Astrocyte (in vitro differentiated cells and primary cell): ENCODE data around the gene CARD11. TPM values are rescaled to one million over a fixed set of nuclear protein-coding genes. Genes with fewer than 3 reads are reported as not detected.

ENCODE experiments used
- DNase-seq: peaks from one replicate; pipeline ENCODE4 v3.0.0-alpha.2; 2010; ENCODE audit warnings: low read depth
- FAIRE-seq: peaks from 2 replicates; lab custom pipeline; 2011; peaks lifted over from hg19 to GRCh38; lab: Jason Lieb, UNC
- H2AFZ ChIP-seq: 2 replicates; pipeline ENCODE4 v1.6.0; 2012; ENCODE audit warnings: low read depth, low read length, inconsistent platforms
- H3K27ac ChIP-seq: 2 replicates; pipeline ENCODE4 v1.5.1; 2011; ENCODE audit warnings: low read depth, low read length, inconsistent platforms
- H3K27me3 ChIP-seq: 2 replicates; pipeline ENCODE4 v1.6.0; 2011; ENCODE audit warnings: low read length, inconsistent platforms; ENCODE audit not compliant: insufficient read depth
- H3K36me3 ChIP-seq: 2 replicates; pipeline ENCODE4 v1.5.1; 2011; ENCODE audit warnings: low read length, inconsistent platforms; ENCODE audit not compliant: insufficient read depth
- H3K4me1 ChIP-seq: 2 replicates; pipeline ENCODE4 v1.5.1; 2011; ENCODE audit warnings: low read length, inconsistent platforms; ENCODE audit not compliant: insufficient read depth
- H3K4me2 ChIP-seq: 2 replicates; pipeline ENCODE4 v1.6.0; 2012; ENCODE audit warnings: low read length, inconsistent platforms
- H3K4me3 ChIP-seq: 2 replicates; pipeline ENCODE4 v1.5.1; 2011; ENCODE audit warnings: low read depth, mild to moderate bottlenecking, low read length, inconsistent platforms; ENCODE audit not compliant: insufficient read depth
- H3K79me2 ChIP-seq: 2 replicates; pipeline ENCODE4 v1.6.0; 2012; ENCODE audit warnings: mild to moderate bottlenecking, low read length, inconsistent platforms; ENCODE audit not compliant: insufficient read depth
- H3K9ac ChIP-seq: 2 replicates; pipeline ENCODE4 v1.6.0; 2012; ENCODE audit warnings: mild to moderate bottlenecking, low read length, inconsistent platforms
- H3K9me3 ChIP-seq: 2 replicates; pipeline ENCODE4 v1.5.1; 2012; ENCODE audit warnings: low read depth, mild to moderate bottlenecking, low read length, inconsistent platforms; ENCODE audit not compliant: insufficient read depth
- H4K20me1 ChIP-seq: 2 replicates; pipeline ENCODE4 v1.6.0; 2012; ENCODE audit warnings: low read length, inconsistent platforms; ENCODE audit not compliant: insufficient read depth
- H3K27ac Mint-ChIP-seq: one replicate; pipeline ENCODE4 v1.8.0; 2021; ENCODE audit warnings: mild to moderate bottlenecking, mixed read lengths; ENCODE audit not compliant: unreplicated experiment
- H3K27me3 Mint-ChIP-seq: one replicate; pipeline ENCODE4 v1.8.0; 2021; ENCODE audit warnings: low read depth, mixed read lengths; ENCODE audit not compliant: unreplicated experiment
- H3K36me3 Mint-ChIP-seq: one replicate; pipeline ENCODE4 v1.8.0; 2021; ENCODE audit warnings: low read depth, mixed read lengths; ENCODE audit not compliant: unreplicated experiment
- H3K4me1 Mint-ChIP-seq: one replicate; pipeline ENCODE4 v1.8.0; 2021; ENCODE audit warnings: low read depth, mixed read lengths; ENCODE audit not compliant: unreplicated experiment
- H3K4me3 Mint-ChIP-seq: one replicate; pipeline ENCODE4 v1.8.0; 2021; ENCODE audit warnings: mild to moderate bottlenecking, moderate library complexity, mixed read lengths; ENCODE audit not compliant: unreplicated experiment
- H3K9me3 Mint-ChIP-seq: one replicate; pipeline ENCODE4 v1.8.0; 2021; ENCODE audit warnings: mild to moderate bottlenecking, mixed read lengths; ENCODE audit not compliant: unreplicated experiment
- CTCF ChIP-seq: IDR thresholded peaks from 2 replicates; pipeline ENCODE4 v1.5.1; 2011; ENCODE audit warnings: low read depth, mild to moderate bottlenecking, inconsistent platforms, low read length, moderate library complexity; ENCODE audit not compliant: insufficient read depth
- EZH2 ChIP-seq: IDR thresholded peaks from 2 replicates; pipeline ENCODE4 v1.6.1; 2012; ENCODE audit warnings: mild to moderate bottlenecking, low read length, inconsistent platforms; ENCODE audit not compliant: insufficient read depth
- total RNA-seq: library from RNA; stranded (reverse); gene quantifications from 2 replicates; pipeline ENCODE4 v1.2.1, GENCODE V29; 2021

Gene CARD11
- total RNA-seq, 1 donor from 2014 or later, result 9.5 TPM

GRCh38 chr7:3003936-3004335 is 39.7 kb downstream of the CARD11 start:
- peaks cover 5% of the 10 kb centered on the region for H3K9me3 Mint-ChIP-seq
- no peak overlapping the region for H3K4me3 ChIP-seq
- H3K4me1 Mint-ChIP-seq, result no peaks in the 10 kb centered on the region
- no peaks in the 10 kb centered on the region for H3K36me3 ChIP-seq
- H2AFZ ChIP-seq, result no peak overlapping the region
- no peak overlapping the region for H3K27ac ChIP-seq
- H3K79me2 ChIP-seq, result no peaks in the 10 kb centered on the region
- no peak overlapping the region for H3K4me2 ChIP-seq
- DNase-seq (no peak), FAIRE-seq (no peak)
- peaks cover 3% of the 10 kb centered on the region for H3K4me1 ChIP-seq
- H3K9ac ChIP-seq, result no peak overlapping the region
- H3K27me3 Mint-ChIP-seq, result peaks cover 3% of the 10 kb centered on the region
- no peaks in the 10 kb centered on the region for H3K9me3 ChIP-seq
- peaks cover 3% of the 10 kb centered on the region for H3K36me3 Mint-ChIP-seq
- H3K27me3 ChIP-seq, result peaks cover 2% of the 10 kb centered on the region
- no peak overlapping the region for H3K27ac Mint-ChIP-seq
- no peaks in the 10 kb centered on the region for H4K20me1 ChIP-seq
- TF ChIP-seq CTCF (no peak), EZH2 (no peak)
- no peak overlapping the region for H3K4me3 Mint-ChIP-seq

- Histone ChIP-seq H3K79me2 (no peaks in the 10 kb centered on the region), H3K36me3 (no peaks in the 10 kb centered on the region)
- no peak overlapping the region for H3K27ac Mint-ChIP-seq
Measured at GRCh38 chr7:3002631-3003030, 41.0 kb downstream of the CARD11 start.

More at GRCh38 chr7:3002631-3003030, 41.0 kb downstream of the CARD11 start:
- Histone ChIP-seq H4K20me1 (no peaks in the 10 kb centered on the region), H3K9ac (no peak overlapping the region), H3K27ac (no peak overlapping the region), H3K9me3 (no peaks in the 10 kb centered on the region), H2AFZ (no peak overlapping the region), H3K4me1 (peaks cover 3% of the 10 kb centered on the region), H3K4me2 (no peak overlapping the region), H3K4me3 (no peak overlapping the region), H3K27me3 (no peaks in the 10 kb centered on the region)
- Mint-ChIP-seq H3K4me3 (no peak overlapping the region), H3K36me3 (peaks cover 3% of the 10 kb centered on the region), H3K9me3 (peaks cover 5% of the 10 kb centered on the region), H3K4me1 (no peaks in the 10 kb centered on the region), H3K27me3 (peaks cover 3% of the 10 kb centered on the region)
- FAIRE-seq, result no peak
- TF ChIP-seq EZH2, result no peak
- no peak for TF ChIP-seq CTCF
- no peak for DNase-seq
